Lung microvascular endothelial cell (primary cell): ENCODE data around the gene LIPG. TPM values are rescaled to one million over a fixed set of nuclear protein-coding genes. Genes with fewer than 3 reads are reported as not detected.

ENCODE experiments used
- DNase-seq, 2 donors: peaks; one replicate each; pipeline versions ENCODE4 v3.0.0 to v3.0.0-alpha.2; 2010; ENCODE audit warnings: low read depth in 2 of 2
- total RNA-seq: library from RNA; depleted of rRNA; stranded (reverse); fragments of >200 nt; gene quantifications from 2 replicates; pipeline ENCODE4 v1.2.1, GENCODE V29; 2014

LIPG gene
- total RNA-seq, 1 donor from 2014 or later = 0.40 TPM

- no peak for DNase-seq
Observed at GRCh38 chr18:49546719-49547273, 15.1 kb upstream of the LIPG start.

- no peak for DNase-seq
Observed at GRCh38 chr18:49547701-49548100, 14.2 kb upstream of the LIPG start.

DNA sequence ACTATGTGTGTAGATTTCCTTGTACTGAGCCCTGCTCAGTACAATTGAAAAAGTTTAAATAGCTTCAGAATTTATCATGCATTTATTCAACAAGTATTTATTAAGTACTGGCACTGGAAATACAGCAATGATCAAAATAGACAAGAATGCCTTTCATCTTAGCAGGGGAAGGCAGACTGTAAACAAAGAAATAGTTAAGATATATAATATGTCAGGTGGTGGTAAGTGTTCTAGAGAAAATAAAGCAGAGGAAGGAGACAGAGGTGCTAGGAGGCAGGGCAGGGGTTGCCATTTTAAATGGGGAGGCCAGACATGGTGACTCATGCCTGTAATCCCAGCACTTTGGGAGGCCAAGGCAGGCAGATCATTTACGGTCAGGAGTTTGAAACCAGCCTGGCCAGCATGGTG, 13.6 kb upstream of the LIPG start:
- DNase-seq = peak in 1 of 2 donors; percentile 49

DNA sequence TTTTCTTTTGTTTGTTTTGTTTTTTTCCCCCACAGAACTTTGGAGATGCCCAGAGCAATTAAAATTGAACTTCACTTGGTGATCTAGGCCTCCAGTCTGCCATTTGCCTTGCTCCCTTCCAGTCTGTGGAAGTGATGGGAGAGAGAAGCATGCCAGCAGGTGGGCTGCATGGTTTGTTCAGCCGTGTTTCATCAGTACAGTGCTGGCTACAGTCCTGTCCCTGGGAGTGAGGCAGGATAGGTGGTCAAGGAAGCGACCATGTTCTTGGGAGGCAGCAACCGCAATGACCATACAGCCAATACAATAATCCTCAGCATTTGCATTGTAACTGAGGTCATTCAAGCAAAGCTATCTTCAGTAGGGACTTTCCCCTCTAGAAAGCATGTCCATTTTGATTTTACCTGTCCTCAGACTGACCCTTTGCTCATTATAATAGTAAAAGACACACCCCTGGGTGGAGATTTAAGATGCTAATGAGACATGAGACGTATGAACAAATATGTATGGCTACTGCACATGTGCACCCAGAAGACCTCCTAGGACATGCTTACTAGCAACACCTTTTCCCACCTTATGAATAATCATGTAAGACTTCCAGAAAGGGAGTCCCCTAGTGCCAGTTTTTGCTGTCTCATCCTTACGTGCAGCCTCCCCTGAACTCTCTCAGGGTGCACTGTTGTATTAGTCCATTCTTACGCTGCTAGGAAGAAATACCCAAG, 11.1 kb upstream of the LIPG start:
- DNase-seq = no peak

GRCh38 chr18:49553003-49553402, 8.9 kb upstream of the LIPG start:
- DNase-seq = no peak

GRCh38 chr18:49555641-49556040, 6.2 kb upstream of the LIPG start:
- DNase-seq = no peak

DNA sequence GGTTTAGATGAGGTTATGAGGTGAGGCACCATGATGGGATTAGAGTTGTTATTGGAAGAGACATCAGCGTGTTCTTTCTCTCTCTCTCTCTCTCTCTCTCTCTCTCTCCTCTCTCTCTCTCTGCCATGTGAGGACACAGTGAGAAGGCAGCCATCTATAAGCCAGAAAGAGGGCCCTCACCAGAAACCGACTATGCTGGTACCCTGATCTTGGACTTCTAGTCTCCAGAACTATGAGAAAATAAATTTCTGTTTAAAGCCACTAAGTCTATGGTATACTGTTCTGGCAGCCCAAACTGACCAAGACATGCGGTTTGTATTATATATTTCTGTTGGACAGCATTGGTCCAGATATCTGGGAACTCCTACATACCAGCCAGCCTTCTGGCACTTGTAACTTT, 3.5 kb upstream of the LIPG start:
- no peak for DNase-seq

DNA sequence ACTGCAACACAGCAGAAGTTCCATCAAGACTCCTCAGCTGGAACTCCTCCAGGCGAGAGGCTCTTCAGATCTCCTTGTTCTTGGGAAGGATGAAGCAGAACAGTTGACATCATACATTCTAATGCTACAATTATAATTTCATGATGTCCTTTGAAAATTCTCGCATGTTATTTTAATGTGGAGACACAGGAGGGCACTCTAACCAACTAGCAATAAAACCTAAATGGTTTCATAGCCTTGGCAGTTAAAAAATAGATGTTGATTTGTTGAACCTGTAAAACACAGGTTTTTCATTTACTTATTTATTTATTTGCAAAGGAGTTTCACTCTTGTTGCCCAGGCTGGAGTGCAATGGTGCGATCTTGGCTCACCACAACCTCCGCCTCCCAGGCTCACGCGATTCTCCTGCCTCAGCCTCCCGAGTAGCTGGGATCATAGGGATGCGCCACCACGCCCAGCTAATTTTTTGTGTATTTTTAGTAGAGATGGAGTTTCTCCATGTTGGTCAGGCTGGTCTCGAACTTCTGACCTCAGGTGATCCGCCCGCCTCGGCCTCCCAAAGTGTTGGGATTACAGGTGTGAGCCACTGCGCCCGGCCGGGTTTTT, 2.4 kb upstream of the LIPG start:
- peak; percentile 66 for DNase-seq

DNA sequence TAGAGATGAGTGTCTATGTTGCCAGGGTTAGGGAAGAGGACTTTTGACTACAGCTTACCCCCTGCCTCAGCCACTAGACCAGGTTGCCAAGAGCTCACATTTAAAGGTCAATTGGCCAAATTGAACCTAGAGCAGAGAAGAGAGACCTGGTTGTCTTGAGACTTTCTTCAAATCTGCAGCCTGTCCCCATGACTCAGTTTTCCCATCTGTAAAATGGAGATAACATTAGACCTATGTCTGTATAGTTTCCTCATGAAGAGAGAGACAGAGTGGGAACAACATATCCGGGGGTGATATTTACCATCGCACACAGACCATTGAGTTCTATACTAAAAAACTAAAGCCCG, 1.6 kb upstream of the LIPG start:
- no peak for DNase-seq

DNA sequence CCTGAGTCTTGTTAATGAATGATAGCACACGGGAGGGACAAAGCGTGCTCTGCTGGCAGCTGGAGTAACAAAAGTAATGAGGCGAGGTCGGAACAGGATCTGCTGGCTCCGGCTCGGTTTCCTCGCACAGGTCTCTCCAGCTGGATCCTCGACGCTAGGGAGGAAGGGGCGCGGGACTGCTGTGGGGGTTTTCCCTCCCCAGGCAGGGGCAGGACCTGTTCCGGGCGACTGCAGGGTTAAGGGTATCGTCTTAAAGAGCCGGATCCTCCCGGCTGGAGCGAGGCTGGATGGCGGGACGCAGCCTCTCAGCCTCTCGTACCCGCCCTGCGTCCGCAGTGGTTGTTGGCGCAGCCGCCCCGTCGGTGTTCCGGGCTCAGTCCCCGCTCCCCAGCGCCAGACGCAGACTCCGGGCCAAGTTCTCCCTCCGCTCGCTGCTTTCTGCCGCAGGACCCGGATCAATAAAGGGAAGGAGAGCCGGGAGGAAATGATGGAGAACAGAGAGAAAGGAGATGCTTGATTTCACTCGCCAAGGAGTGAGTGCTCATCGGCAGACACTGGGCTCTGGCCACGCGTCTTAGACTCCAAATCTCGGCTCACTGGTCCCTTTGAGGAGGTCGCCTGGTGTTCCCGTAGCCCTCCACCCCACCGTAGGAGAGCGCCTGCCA, 1.1 kb upstream of the LIPG start:
- DNase-seq = peak in 1 of 2 donors; percentile 47

GRCh38 chr18:49562481-49563129, 748 bp downstream of the LIPG start:
- DNase-seq = peak in 1 of 2 donors; percentile 62

GRCh38 chr18:49563130-49563540, 1.3 kb downstream of the LIPG start:
- DNase-seq = peak in 1 of 2 donors; percentile 32

DNA sequence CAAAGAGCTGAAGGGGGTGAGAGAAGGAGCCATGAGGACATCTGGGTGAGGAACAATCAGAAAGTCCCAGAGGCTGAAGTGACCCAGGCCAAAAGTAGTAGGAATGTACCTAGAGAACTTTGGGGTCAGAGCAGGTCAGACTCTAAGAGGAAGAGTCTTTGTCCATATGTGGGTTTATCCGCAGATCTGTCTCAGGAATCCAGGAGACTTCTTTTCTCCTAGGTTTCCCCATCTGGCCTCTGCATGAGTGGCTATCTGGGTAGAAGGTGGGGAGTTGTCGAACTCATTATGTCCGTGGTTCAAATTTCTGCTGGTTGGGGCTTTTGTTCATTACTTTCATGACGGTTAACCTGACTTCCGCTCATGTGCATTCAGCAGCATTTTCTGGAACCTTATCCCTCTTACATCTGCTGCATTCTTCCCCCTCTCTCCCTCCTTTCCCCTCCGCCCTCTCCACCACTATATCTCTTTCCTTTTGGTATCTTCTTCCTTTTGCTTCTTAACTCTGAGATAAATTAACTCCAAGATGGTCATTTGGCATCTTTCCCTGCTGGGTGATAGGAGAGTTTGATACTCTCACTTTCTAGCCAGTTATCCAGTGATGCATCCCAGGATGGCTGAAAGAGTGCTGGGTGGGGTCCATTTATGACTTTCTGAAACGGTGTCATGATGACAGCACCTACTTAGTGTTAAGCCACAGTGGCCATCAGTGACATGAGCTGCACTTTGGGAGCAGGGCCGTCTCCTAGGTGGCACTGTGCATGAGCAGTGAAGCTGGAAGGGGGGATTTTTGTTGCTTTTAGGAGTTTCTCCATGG, 2.1 kb downstream of the LIPG start:
- no peak for DNase-seq

DNA sequence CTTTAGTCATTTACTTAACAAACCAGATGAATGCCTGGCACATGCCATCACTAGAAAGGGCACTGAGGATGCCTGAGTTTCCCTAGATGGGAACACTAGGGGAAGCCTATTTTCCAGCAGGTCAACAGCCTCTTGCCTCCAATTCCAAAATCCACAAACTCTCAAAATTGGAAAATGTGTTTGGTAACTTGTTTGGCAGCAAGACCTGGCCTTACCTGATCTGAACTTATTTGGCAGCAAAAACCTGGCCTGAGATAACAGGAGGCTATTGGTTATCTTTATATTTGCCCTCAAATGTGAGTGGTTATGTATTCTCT, 2.6 kb downstream of the LIPG start:
- DNase-seq = no peak

GRCh38 chr18:49565101-49565500, 3.2 kb downstream of the LIPG start:
- DNase-seq = no peak

DNA sequence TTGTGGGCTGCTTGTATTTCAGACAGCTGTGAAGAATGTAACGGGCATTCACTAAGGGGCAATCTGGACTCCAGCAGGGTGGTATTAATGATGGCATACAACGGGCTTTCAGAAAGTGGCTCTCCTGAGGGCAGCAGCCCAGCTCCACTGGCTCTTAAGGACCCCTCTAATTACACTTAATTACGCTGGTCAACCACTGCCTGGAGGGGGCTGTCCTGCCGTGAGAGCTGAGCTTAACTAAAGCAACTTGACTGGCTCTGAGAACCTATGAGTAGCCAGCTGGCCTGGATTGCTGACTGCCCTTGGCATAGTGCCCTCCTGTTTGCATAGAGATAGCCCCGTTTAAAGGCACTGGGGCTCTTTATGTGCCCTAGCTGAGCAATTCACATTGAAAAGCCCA, 3.8 kb downstream of the LIPG start:
- DNase-seq = peak in 1 of 2 donors; percentile 12

GRCh38 chr18:49566217-49566770, 4.4 kb downstream of the LIPG start:
- no peak for DNase-seq

GRCh38 chr18:49566985-49567384, 5.1 kb downstream of the LIPG start:
- DNase-seq = no peak

DNA sequence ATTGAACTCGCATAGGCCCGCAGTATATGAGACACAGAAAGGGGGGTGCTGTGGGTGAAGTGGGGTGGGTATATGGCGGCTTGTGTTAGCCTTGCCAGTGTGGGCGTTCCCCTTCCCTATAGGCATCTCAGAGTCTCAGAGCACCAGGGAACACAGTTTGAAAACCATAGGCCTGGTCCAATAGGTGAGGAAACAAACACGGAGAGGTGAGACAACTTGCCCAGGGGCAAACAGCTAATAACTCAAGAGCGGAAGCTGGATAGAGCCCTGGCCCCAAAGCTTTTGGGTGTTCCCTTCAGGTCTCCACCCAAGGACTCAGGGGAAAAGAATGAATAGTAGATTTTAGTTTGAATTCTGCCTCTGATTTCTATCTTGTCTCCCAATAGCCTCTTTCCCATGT, 7.9 kb downstream of the LIPG start:
- DNase-seq = no peak

DNA sequence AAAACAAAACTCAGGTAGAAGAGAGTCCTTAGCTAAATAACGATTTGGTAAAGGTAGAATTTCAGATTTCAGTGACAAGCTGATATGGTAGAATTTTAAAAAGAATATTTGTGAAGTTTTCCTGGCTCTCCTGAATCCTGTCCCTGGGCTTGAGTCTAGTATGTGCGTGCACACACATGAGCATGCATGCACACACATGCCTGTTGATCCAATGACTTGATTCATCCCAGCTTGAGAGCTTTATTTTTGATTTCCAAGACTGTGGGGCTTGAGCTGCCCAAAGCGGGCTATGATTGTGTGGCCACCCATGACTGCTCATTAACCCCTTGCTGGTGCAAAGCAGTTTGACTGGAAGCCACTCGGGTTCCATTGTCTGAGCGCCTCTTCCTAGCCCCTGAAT, 9.0 kb downstream of the LIPG start:
- DNase-seq = no peak
